Measurements from ENCODE around the gene INAFM2. TPM values are rescaled to one million over a fixed set of nuclear protein-coding genes. Genes with fewer than 3 reads are reported as not detected.
A peak's percentile ranks its signal among the peaks of the same experiment; 100 is the strongest.

Gene INAFM2
- total RNA-seq, 1 experiment from 2014 or later, result 25.4 TPM

GRCh38 chr15:40296561-40297230, 26.8 kb upstream of the INAFM2 start:
- Histone ChIP-seq H2AK5ac (ENCODE audit: insufficient read length, low read length) (no peak overlapping the region), H3K14ac (ENCODE audit: insufficient read depth, low read length) (no peak overlapping the region; the same call in 1 of the 2 replicates), H4K8ac (replicated peaks; ENCODE audit: insufficient read length, low read depth, low read length) (no peak overlapping the region), H3K56ac (ENCODE audit: insufficient read length, low read depth, low read length) (no peak overlapping the region), H4K20me1 (ENCODE audit: control insufficient read depth, insufficient read depth, insufficient read length) (no peaks in the 10 kb centered on the region), H3T11ph (ENCODE audit: low read length) (no peak overlapping the region), H4K5ac (ENCODE audit: insufficient read length, low read depth, low read length) (no peak overlapping the region), H3K4me1 (ENCODE audit: insufficient read depth, low read length) (no peaks in the 10 kb centered on the region; the same call in 1 of the 2 replicates), H3K23me2 (ENCODE audit: insufficient read length, low read depth, low read length, poor library complexity, severe bottlenecking) (no peaks in the 10 kb centered on the region), H3K27ac (ENCODE audit: insufficient read length, low read depth, low read length) (no peak overlapping the region), H3K27me3 (ENCODE audit: insufficient read depth, low read length) (peaks cover 12% of the 10 kb centered on the region; the same call in 1 of the 2 replicates), H2AFZ (ENCODE audit: low read length) (no peak overlapping the region), H3K18ac (ENCODE audit: insufficient read length, low read depth, low read length) (no peak overlapping the region), H2BK20ac (ENCODE audit: low read depth, low read length, poor library complexity, severe bottlenecking) (no peak overlapping the region), H4K91ac (ENCODE audit: insufficient read length, low read depth, low read length) (no peak overlapping the region), H3K9ac (ENCODE audit: extremely low read depth, insufficient read length, low read length) (no peak overlapping the region), H3K79me1 (ENCODE audit: insufficient read depth, low read depth, low read length, poor library complexity, severe bottlenecking) (no peaks in the 10 kb centered on the region), H3K4me2 (ENCODE audit: insufficient read depth, insufficient read length, low read length) (no peak overlapping the region), H3K79me2 (ENCODE audit: insufficient read depth, low read length) (no peaks in the 10 kb centered on the region), H2BK120ac (ENCODE audit: low read depth, low read length, poor library complexity, severe bottlenecking) (no peak overlapping the region), H2BK5ac (ENCODE audit: insufficient read length, low read length) (no peak overlapping the region), H3K4ac (ENCODE audit: low read depth, low read length) (no peak overlapping the region), H2BK12ac (ENCODE audit: insufficient read length, low read depth, low read length) (no peak overlapping the region), H3K23ac (ENCODE audit: insufficient read length, low read depth, low read length) (no peak overlapping the region), H2BK15ac (ENCODE audit: low read depth, low read length) (no peak overlapping the region), H3K9me3 (ENCODE audit: control insufficient read depth, low read depth, low read length) (no peaks in the 10 kb centered on the region)
- Mint-ChIP-seq H3K27ac (no peak overlapping the region; a peak in 1 of 7 replicates), H3K4me1 (peaks cover 14 to 28% of the 10 kb centered on the region in 2 experiments), H3K27me3 (ENCODE audit: low read depth) (peaks cover 61% of the 10 kb centered on the region), H3K36me3 (ENCODE audit: insufficient read depth in 1 of 3, low read depth in 3 of 3) (peaks cover 2 to 16% (median 5%) of the 10 kb centered on the region in 3 experiments; a peak in 5 of 7 replicates), H3K9me3 (peaks cover 15% of the 10 kb centered on the region in 2 experiments), H3K4me3 (peak overlapping the region in 1 of 2 experiments; percentile 32; a peak in 1 of 5 replicates)
- no peak for TF ChIP-seq CTCF (conservative IDR thresholded peaks at IDR 0.05)
- no peak for DNase-seq
- no CpG with 5 or more reads among the region's 5 CpGs for WGBS (ENCODE audit: extremely low coverage, insufficient read length, low lambda C conversion rate)
